ENCODE measurements around the gene MCRIP2. TPM values are rescaled to one million over a fixed set of nuclear protein-coding genes. Genes with fewer than 3 reads are reported as not detected.

Gene MCRIP2
- total RNA-seq, 2 donors from 2014 or later: 41.2 to 47.5 TPM

GRCh38 chr16:647173-647902 lies 5.7 kb downstream of the MCRIP2 start:
- Histone ChIP-seq H3K27ac (peak overlapping the region; percentile 92 to 96 (median 95)), H3K4me1 (peaks cover 81% of the 10 kb centered on the region)

GRCh38 chr16:648071-648780 lies 6.6 kb downstream of the MCRIP2 start:
- 18 to 28% methylated on average over 13 to 24 of the region's 24 CpGs for WGBS, 2 donors
- H3K4me1 ChIP-seq: peaks cover 72% of the 10 kb centered on the region
- ATAC-seq (peak; percentile 72), DNase-seq (peak; percentile 88 to 93 (median 92))
- H3K4me3 ChIP-seq: peak overlapping the region in 1 of 2 donors; percentile 70
- H3K27me3 ChIP-seq: no peaks in the 10 kb centered on the region
- no peaks in the 10 kb centered on the region for H3K9me3 ChIP-seq
- intact Hi-C loops (cut with DNase I): no loop called here
- peak overlapping the region; percentile 92 to 96 (median 95) for H3K27ac ChIP-seq
- no peaks in the 10 kb centered on the region for H3K36me3 ChIP-seq (replicated peaks in 1 of 2; ENCODE audit: insufficient read depth in 1 of 2, low read depth in 2 of 2)
- TF ChIP-seq POLR2A (IDR thresholded peaks at IDR 0.05) (no peak), CTCF (IDR thresholded peaks at IDR 0.05) (peak in 6 of 7 experiments; percentile 22 to 65 (median 58))

More at GRCh38 chr16:647173-647902, 5.7 kb downstream of the MCRIP2 start:
- no peaks in the 10 kb centered on the region for H3K27me3 ChIP-seq
- no peak overlapping the region for H3K4me3 ChIP-seq
- TF ChIP-seq CTCF (IDR thresholded peaks at IDR 0.05): no peak
- no peak for TF ChIP-seq POLR2A (IDR thresholded peaks at IDR 0.05)
- H3K36me3 ChIP-seq (replicated peaks in 1 of 2; ENCODE audit: insufficient read depth in 1 of 2, low read depth in 2 of 2): no peaks in the 10 kb centered on the region
- DNase-seq (peak in 3 of 4 donors; percentile 42 to 64 (median 64)), ATAC-seq (no peak)
- intact Hi-C loops (cut with DNase I): no loop called here
- WGBS, 2 donors: 64 to 68% methylated on average over 9 to 25 of the region's 25 CpGs
- no peaks in the 10 kb centered on the region for H3K9me3 ChIP-seq

- WGBS, 2 donors: 8% methylated on average over 90 of the region's 91 CpGs; no CpG with 5 or more reads in 1 of the 2 donors
- Histone ChIP-seq H3K36me3 (replicated peaks in 1 of 2; ENCODE audit: insufficient read depth in 1 of 2, low read depth in 2 of 2) (no peaks in the 10 kb centered on the region), H3K27ac (peak within 1 kb of the TSS; percentile 92 to 96 (median 95)), H3K4me1 (peaks cover 65% of the 10 kb centered on the region), H3K4me3 (peak within 1 kb of the TSS; percentile 37 to 70), H3K27me3 (no peaks in the 10 kb centered on the region), H3K9me3 (no peaks in the 10 kb centered on the region)
- intact Hi-C loops (cut with DNase I): no loop called here
- ATAC-seq (peak; percentile 89), DNase-seq (peak; percentile 92 to 94 (median 92))
- TF ChIP-seq CTCF (IDR thresholded peaks at IDR 0.05) (peak in 1 of 7 experiments; percentile 10), POLR2A (IDR thresholded peaks at IDR 0.05) (peak; percentile 39 to 63 (median 56))
Measured at GRCh38 chr16:648781-649589, 7.4 kb downstream of the MCRIP2 start, which contains the start of gene WDR90. Gene WDR90 (plus strand): TSS chr16:649365. CDS start chr16:649417, 52 bp downstream.

- peak overlapping the region; percentile 37 to 70 for H3K4me3 ChIP-seq
- H3K27ac ChIP-seq: peak overlapping the region in 3 of 4 donors; percentile 95 to 96 (median 95)
- DNase-seq: no peak
- no peak for ATAC-seq
- H3K4me1 ChIP-seq: peaks cover 58% of the 10 kb centered on the region
- H3K9me3 ChIP-seq: no peaks in the 10 kb centered on the region
- no peak for TF ChIP-seq CTCF (IDR thresholded peaks at IDR 0.05)
- 2 to 18% methylated on average over 7 to 43 of the region's 44 CpGs for WGBS, 2 donors
- intact Hi-C loops (cut with DNase I): no loop called here
- no peaks in the 10 kb centered on the region for H3K27me3 ChIP-seq
- H3K36me3 ChIP-seq (replicated peaks in 1 of 2; ENCODE audit: insufficient read depth in 1 of 2, low read depth in 2 of 2): no peaks in the 10 kb centered on the region
Measured at GRCh38 chr16:649631-650030, 8.0 kb downstream of the MCRIP2 start.

Measured in body of pancreas (tissue), 4 donors.